Measurements from ENCODE around the gene ACTMAP.

Gene ACTMAP

DNA sequence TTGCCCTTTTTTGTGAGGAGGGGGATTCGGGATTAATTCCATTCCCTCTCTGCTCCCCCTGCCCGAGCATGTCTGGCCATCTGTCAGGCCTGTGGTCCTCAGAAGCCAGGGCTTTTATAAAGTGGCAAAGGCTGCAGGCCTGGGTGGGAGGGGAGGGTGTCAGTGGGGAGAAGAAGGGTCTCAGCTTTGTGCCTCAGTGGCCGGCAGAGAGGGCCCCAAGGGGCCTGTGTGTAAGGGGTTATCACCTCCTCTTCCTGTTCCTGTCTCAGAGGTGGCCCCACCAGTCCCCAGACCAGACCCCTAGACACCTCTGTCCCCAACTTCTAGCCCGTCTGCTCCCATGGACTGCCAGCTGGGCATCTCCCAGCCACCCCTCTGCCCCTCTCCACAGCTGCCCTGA lies 56.4 kb downstream of the ACTMAP start:
- no peak for DNase-seq (ENCODE audit: low spot score)

- DNase-seq (ENCODE audit: low spot score), result no peak
These were observed 57.0 kb downstream of the ACTMAP start for GRCh38 chr19:40693150-40693788.

DNA sequence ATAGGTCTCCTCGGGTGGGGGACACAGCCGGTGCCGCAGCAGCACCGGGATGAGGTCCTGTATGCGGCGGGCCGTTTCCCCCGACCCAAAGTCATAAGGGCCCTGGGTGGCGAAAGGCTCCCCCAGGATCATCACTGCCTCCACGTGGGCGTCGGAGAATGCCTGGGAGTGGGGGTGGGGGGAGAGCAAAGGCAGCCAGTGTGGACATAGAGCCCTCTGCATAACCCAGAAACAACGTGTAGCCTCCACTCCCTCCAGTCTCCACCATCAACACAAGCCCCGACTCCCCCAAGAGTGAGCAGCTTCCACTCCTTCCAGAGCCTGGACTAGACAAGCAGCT lies 58.1 kb downstream of the ACTMAP start:
- no peak for DNase-seq (ENCODE audit: low spot score)

DNA sequence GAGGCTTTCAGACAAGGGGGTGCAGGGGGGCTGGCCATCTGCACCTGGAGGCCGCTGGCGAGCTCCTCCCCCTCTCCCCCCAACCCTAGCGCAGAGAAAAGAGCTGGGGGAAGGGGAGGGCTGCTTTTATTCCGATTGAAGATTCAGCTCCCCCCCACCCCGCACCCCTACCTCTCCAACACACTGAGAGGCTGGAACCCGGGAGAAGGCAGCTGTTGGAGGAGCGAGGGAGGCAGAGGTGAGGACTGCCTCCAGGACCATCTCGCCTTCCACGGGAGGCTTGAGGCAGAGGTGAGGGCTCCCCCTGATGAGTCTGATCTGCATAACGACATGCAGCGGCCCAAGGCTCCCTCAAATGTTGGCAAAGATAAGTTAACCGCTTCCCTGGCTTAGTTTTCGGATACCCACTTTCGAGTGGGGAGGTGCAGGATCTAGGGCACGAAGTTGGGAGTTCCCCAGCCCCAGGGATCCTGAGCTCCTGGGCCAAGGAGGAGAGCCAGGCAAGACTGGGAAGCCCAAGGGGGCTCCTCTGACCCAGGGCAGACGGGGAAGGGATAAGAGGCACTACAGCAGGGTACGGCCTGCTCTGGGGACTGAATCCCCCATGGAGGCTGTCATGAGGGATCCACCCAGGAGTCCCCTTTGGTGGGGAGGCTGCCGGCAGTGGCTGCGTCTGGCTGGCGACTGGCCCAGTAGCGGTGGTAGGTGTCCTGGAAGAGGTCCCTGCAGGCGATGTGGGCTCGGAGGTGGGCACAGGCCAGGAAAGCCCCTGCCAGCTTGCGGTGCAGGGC lies 58.7 kb downstream of the ACTMAP start:
- no peak for DNase-seq (ENCODE audit: low spot score)

Data from AG08395 (cell line).